ENCODE results near the gene PCDHB11.
"Not testable (repeated sequence)": the region's sequence is repeated elsewhere in the genome, so short reads cannot be mapped to it uniquely, and the experiment has no call there.

PCDHB11 gene

DNA sequence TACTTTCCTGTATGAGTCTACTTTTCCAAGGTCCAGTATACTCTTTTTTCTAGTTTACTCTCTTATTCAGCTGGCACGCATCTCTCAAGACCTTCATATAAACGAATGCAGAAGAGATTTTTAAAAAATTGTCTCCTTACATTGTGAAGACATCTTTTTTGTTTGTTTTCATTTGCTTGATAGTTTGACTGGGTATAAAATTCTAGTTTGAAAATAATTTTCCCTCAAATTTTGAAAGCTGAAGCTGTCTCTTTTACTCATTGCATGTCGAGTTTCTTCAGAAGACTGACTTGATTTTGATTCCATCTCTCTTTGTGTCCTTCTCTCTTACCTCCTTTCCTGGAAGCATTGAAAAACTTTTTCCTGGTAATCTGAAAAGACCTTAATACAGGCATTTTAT is 3.1 kb upstream of the PCDHB11 start:
- no peak overlapping the region for H3K9ac ChIP-seq (ENCODE audit: insufficient read length, low read depth)
- H3K27me3 ChIP-seq (ENCODE audit: insufficient read depth, insufficient read length) = peaks cover 15% of the 10 kb centered on the region
- H3K36me3 ChIP-seq (ENCODE audit: insufficient read depth, insufficient read length, low read length) = no peaks in the 10 kb centered on the region
- no peak for DNase-seq (ENCODE audit: low read depth, low spot score)
- TF ChIP-seq ZNF274 (IDR thresholded peaks at IDR 0.05; ENCODE audit: low read depth, low read length) (no peak), YY1 (IDR thresholded peaks at IDR 0.05; ENCODE audit: insufficient read depth, insufficient read length) (no peak), SUZ12 (IDR thresholded peaks at IDR 0.05; ENCODE audit: extremely low read depth, insufficient read depth, insufficient read length) (no peak)
- H3K9me3 ChIP-seq (ENCODE audit: insufficient read depth, low read length) = peaks cover 15% of the 10 kb centered on the region
- no peak overlapping the region for H3K4me3 ChIP-seq (ENCODE audit: insufficient read length, low read depth)
- no peaks in the 10 kb centered on the region for H3K4me1 ChIP-seq (ENCODE audit: insufficient read depth, insufficient read length)

DNA sequence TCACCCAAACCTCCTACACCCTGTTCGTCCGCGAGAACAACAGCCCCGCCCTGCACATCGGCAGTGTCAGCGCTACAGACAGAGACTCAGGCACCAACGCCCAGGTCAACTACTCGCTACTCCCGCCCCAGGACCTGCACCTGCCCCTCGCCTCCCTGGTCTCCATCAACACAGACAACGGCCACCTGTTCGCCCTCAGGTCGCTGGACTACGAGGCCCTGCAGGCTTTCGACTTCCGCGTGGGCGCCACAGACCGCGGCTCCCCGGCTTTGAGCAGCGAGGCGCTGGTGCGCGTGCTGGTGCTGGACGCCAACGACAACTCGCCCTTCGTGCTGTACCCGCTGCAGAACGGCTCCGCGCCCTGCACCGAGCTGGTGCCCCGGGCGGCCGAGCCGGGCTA is 1.7 kb downstream of the PCDHB11 start:
- DNase-seq (ENCODE audit: low read depth, low spot score); H3K27me3 ChIP-seq (ENCODE audit: insufficient read depth, insufficient read length); H3K9ac ChIP-seq (ENCODE audit: insufficient read length, low read depth); H3K4me1 ChIP-seq (ENCODE audit: insufficient read depth, insufficient read length); H3K36me3 ChIP-seq (ENCODE audit: insufficient read depth, insufficient read length, low read length); H3K4me3 ChIP-seq (ENCODE audit: insufficient read length, low read depth): not testable (repeated sequence)
- peaks cover 12% of the 10 kb centered on the region for H3K9me3 ChIP-seq (ENCODE audit: insufficient read depth, low read length)

- H3K9ac ChIP-seq (ENCODE audit: insufficient read length, low read depth); H3K4me3 ChIP-seq (ENCODE audit: insufficient read length, low read depth); DNase-seq (ENCODE audit: low read depth, low spot score); H3K36me3 ChIP-seq (ENCODE audit: insufficient read depth, insufficient read length, low read length); H3K9me3 ChIP-seq (ENCODE audit: insufficient read depth, low read length); H3K4me1 ChIP-seq (ENCODE audit: insufficient read depth, insufficient read length); H3K27me3 ChIP-seq (ENCODE audit: insufficient read depth, insufficient read length): not testable (repeated sequence)
These were observed 2.2 kb downstream of the PCDHB11 start for GRCh38 chr5:141201646-141202045.

GRCh38 chr5:141208478-141208877 is 9.1 kb downstream of the PCDHB11 start, which contains the start of gene PCDHB12:
TSS of gene PCDHB12 (plus strand) at chr5:141208719. CDS start at chr5:141208908, 189 bp downstream.
- H3K9me3 ChIP-seq (ENCODE audit: insufficient read depth, low read length) = no peaks in the 10 kb centered on the region
- H3K9ac ChIP-seq (ENCODE audit: insufficient read length, low read depth) = no peak within 1 kb of the TSS
- no peak within 1 kb of the TSS for H3K4me3 ChIP-seq (ENCODE audit: insufficient read length, low read depth)
- H3K4me1 ChIP-seq (ENCODE audit: insufficient read depth, insufficient read length) = no peaks in the 10 kb centered on the region
- no peaks in the 10 kb centered on the region for H3K27me3 ChIP-seq (ENCODE audit: insufficient read depth, insufficient read length)
- H3K36me3 ChIP-seq (ENCODE audit: insufficient read depth, insufficient read length, low read length) = no peaks in the 10 kb centered on the region
- TF ChIP-seq ZNF274 (IDR thresholded peaks at IDR 0.05; ENCODE audit: low read depth, low read length) (no peak), SUZ12 (IDR thresholded peaks at IDR 0.05; ENCODE audit: extremely low read depth, insufficient read depth, insufficient read length) (no peak), YY1 (IDR thresholded peaks at IDR 0.05; ENCODE audit: insufficient read depth, insufficient read length) (no peak)
- DNase-seq (ENCODE audit: low read depth, low spot score) = no peak

DNA sequence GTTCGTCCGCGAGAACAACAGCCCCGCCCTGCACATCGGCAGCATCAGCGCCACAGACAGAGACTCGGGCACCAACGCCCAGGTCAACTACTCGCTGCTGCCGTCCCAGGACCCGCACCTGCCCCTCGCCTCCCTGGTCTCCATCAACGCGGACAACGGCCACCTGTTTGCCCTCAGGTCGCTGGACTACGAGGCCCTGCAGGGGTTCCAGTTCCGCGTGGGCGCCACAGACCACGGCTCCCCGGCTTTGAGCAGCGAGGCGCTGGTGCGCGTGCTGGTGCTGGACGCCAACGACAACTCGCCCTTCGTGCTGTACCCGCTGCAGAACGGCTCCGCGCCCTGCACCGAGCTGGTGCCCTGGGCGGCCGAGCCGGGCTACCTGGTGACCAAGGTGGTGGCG is 10.9 kb downstream of the PCDHB11 start:
- not testable (repeated sequence) for H3K36me3 ChIP-seq (ENCODE audit: insufficient read depth, insufficient read length, low read length); H3K27me3 ChIP-seq (ENCODE audit: insufficient read depth, insufficient read length); H3K9ac ChIP-seq (ENCODE audit: insufficient read length, low read depth); H3K4me1 ChIP-seq (ENCODE audit: insufficient read depth, insufficient read length); DNase-seq (ENCODE audit: low read depth, low spot score); H3K4me3 ChIP-seq (ENCODE audit: insufficient read length, low read depth); H3K9me3 ChIP-seq (ENCODE audit: insufficient read depth, low read length)

DNA sequence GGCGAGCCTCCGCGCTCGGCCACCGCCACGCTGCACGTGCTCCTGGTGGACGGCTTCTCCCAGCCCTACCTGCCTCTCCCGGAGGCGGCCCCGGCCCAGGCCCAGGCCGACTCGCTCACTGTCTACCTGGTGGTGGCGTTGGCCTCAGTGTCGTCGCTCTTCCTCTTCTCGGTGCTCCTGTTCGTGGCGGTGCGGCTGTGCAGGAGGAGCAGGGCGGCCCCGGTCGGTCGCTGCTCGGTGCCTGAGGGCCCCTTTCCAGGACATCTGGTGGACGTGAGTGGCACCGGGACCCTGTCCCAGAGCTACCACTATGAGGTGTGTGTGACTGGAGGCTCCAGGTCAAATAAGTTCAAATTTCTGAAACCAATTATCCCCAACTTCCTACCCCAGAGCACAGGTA is 11.4 kb downstream of the PCDHB11 start:
- H3K4me1 ChIP-seq (ENCODE audit: insufficient read depth, insufficient read length); H3K27me3 ChIP-seq (ENCODE audit: insufficient read depth, insufficient read length); H3K36me3 ChIP-seq (ENCODE audit: insufficient read depth, insufficient read length, low read length); H3K9ac ChIP-seq (ENCODE audit: insufficient read length, low read depth); DNase-seq (ENCODE audit: low read depth, low spot score); H3K9me3 ChIP-seq (ENCODE audit: insufficient read depth, low read length); H3K4me3 ChIP-seq (ENCODE audit: insufficient read length, low read depth): not testable (repeated sequence)

DNA sequence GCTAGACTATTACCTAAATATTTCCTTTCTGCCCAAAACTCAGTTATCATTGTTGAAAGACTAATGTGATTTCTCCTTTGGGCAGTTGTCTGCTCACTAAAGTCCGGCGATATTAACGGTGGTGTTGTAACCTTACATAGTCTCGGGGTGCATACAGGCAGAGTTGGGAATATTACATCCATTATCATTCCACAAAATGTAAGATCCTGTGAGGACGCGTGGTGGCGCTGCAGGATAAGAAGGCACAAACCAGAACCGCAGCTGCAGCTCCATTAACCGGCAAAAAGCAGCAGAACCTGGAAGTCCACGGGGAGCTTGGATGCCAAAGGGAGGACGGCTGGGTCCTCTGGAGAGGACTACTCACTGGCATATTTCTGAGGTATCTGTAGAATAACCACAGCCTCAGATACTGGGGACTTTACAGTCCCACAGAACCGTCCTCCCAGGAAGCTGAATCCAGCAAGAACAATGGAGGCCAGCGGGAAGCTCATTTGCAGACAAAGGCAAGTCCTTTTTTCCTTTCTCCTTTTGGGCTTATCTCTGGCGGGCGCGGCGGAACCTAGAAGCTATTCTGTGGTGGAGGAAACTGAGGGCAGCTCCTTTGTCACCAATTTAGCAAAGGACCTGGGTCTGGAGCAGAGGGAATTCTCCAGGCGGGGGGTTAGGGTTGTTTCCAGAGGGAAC is 14.4 kb downstream of the PCDHB11 start, which contains the start of gene PCDHB13:
Gene PCDHB13, plus strand, starts transcription at position 264 of the 684 bp plus-strand sequence. Its CDS starts 205 bp downstream, at position 469.
- not testable (repeated sequence) for H3K4me1 ChIP-seq (ENCODE audit: insufficient read depth, insufficient read length); H3K27me3 ChIP-seq (ENCODE audit: insufficient read depth, insufficient read length); H3K9me3 ChIP-seq (ENCODE audit: insufficient read depth, low read length); H3K9ac ChIP-seq (ENCODE audit: insufficient read length, low read depth); H3K4me3 ChIP-seq (ENCODE audit: insufficient read length, low read depth); H3K36me3 ChIP-seq (ENCODE audit: insufficient read depth, insufficient read length, low read length)
- peak; percentile 32 for DNase-seq (ENCODE audit: low read depth, low spot score)

- H3K9me3 ChIP-seq (ENCODE audit: insufficient read depth, low read length); H3K4me3 ChIP-seq (ENCODE audit: insufficient read length, low read depth); H3K9ac ChIP-seq (ENCODE audit: insufficient read length, low read depth); DNase-seq (ENCODE audit: low read depth, low spot score); H3K4me1 ChIP-seq (ENCODE audit: insufficient read depth, insufficient read length); H3K27me3 ChIP-seq (ENCODE audit: insufficient read depth, insufficient read length); H3K36me3 ChIP-seq (ENCODE audit: insufficient read depth, insufficient read length, low read length): not testable (repeated sequence)
These were observed 15.2 kb downstream of the PCDHB11 start for GRCh38 chr5:141214583-141214982.

DNA sequence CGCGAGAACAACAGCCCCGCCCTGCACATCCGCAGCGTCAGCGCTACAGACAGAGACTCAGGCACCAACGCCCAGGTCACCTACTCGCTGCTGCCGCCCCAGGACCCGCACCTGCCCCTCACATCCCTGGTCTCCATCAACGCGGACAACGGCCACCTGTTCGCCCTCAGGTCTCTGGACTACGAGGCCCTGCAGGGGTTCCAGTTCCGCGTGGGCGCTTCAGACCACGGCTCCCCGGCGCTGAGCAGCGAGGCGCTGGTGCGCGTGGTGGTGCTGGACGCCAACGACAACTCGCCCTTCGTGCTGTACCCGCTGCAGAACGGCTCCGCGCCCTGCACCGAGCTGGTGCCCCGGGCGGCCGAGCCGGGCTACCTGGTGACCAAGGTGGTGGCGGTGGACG is 16.1 kb downstream of the PCDHB11 start:
- H3K36me3 ChIP-seq (ENCODE audit: insufficient read depth, insufficient read length, low read length); H3K4me1 ChIP-seq (ENCODE audit: insufficient read depth, insufficient read length); H3K9me3 ChIP-seq (ENCODE audit: insufficient read depth, low read length); H3K27me3 ChIP-seq (ENCODE audit: insufficient read depth, insufficient read length); H3K4me3 ChIP-seq (ENCODE audit: insufficient read length, low read depth); DNase-seq (ENCODE audit: low read depth, low spot score); H3K9ac ChIP-seq (ENCODE audit: insufficient read length, low read depth): not testable (repeated sequence)

- H3K4me1 ChIP-seq (ENCODE audit: insufficient read depth, insufficient read length); H3K4me3 ChIP-seq (ENCODE audit: insufficient read length, low read depth); DNase-seq (ENCODE audit: low read depth, low spot score); H3K27me3 ChIP-seq (ENCODE audit: insufficient read depth, insufficient read length); H3K36me3 ChIP-seq (ENCODE audit: insufficient read depth, insufficient read length, low read length); H3K9ac ChIP-seq (ENCODE audit: insufficient read length, low read depth); H3K9me3 ChIP-seq (ENCODE audit: insufficient read depth, low read length): not testable (repeated sequence)
These were observed 16.6 kb downstream of the PCDHB11 start for GRCh38 chr5:141216035-141216434.

Measured in NT2/D1 (cell line).